Stomach (tissue), 4 donors: ENCODE measurements around the gene KDM4B.

Source experiments
- EP300 ChIP-seq: sonication (generic); formaldehyde crosslinking; IDR thresholded peaks from one replicate; pipeline ENCODE4 v1.6.1; 2017; ENCODE audit warnings: antibody characterized with exemption
- POLR2A ChIP-seq, 4 donors: fragments of 450-650 bp; IDR thresholded peaks; one replicate each; pipeline ENCODE4 v1.6.1; 2016; ENCODE audit warnings: antibody characterized with exemption in 4 of 4, control low read depth in 2 of 4, mild to moderate bottlenecking in 1 of 4, moderate library complexity in 1 of 4
- POLR2AphosphoS5 ChIP-seq, 3 donors: sonication (generic); formaldehyde crosslinking; IDR thresholded peaks; one replicate each; pipeline ENCODE4 v1.6.1; 2016; ENCODE audit warnings: antibody characterized with exemption in 3 of 3
- TF ChIP-seq, protein P1 (sequence below), 7 experiments: fragments of 450-650 bp in 4 of 7; fragments of 200-600 bp in 3 of 7; sonication (generic) in 3 of 7; IDR thresholded peaks; one replicate each; pipeline ENCODE4 v1.5.1; 2016 to 2019; ENCODE audit warnings: antibody characterized with exemption in 7 of 7, control low read depth in 2 of 7, mild to moderate bottlenecking in 1 of 7

DNA sequence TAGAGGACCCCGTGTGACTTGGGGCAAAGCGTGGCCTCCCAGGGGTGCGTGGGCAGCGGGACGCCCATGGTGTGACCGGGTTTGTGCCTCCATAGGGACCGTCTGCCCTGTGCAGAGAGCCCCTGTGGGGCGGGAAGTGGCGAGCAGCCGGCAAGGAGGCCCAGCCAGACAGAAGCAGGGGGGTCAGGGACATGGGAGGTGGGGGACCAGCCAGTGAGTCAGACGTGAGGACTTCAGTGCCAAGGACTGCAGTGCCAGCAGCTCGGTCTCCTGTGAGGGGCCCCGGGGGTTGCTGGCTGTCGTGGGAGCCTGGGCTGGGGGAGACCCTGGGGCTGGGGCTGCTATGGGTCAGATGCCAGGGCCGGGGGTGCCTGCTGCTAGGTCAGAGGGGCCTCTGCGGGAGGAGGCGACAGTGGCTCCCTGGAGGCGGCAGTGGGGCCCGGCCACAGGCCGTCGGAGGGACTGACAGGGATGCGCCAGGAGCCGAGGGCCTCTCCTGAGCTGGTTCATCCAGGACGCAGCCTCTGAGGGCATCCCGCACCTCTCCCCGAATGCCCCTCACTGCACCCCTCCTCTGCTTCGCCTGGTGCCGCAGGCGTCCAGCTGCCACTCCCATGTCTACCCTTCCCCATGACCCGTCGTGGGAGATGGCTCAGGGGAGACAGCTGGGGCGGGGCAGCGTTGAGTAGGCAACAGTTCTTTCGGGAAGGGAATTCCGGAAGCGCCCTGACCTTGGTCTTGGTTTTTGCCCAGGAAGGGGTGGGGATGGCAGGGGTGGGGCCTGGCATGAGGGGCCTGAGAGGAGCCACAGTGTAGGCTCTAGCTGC is 80.0 kb downstream of the KDM4B start:
- TF ChIP-seq, protein P1, sequence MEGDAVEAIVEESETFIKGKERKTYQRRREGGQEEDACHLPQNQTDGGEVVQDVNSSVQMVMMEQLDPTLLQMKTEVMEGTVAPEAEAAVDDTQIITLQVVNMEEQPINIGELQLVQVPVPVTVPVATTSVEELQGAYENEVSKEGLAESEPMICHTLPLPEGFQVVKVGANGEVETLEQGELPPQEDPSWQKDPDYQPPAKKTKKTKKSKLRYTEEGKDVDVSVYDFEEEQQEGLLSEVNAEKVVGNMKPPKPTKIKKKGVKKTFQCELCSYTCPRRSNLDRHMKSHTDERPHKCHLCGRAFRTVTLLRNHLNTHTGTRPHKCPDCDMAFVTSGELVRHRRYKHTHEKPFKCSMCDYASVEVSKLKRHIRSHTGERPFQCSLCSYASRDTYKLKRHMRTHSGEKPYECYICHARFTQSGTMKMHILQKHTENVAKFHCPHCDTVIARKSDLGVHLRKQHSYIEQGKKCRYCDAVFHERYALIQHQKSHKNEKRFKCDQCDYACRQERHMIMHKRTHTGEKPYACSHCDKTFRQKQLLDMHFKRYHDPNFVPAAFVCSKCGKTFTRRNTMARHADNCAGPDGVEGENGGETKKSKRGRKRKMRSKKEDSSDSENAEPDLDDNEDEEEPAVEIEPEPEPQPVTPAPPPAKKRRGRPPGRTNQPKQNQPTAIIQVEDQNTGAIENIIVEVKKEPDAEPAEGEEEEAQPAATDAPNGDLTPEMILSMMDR (IDR thresholded peaks at IDR 0.05), result no peak
- TF ChIP-seq POLR2A (IDR thresholded peaks at IDR 0.05), result no peak
- no peak for TF ChIP-seq POLR2AphosphoS5 (IDR thresholded peaks at IDR 0.05)
- no peak for TF ChIP-seq EP300
